Muscle layer of duodenum (tissue), 2 donors: ENCODE measurements around the gene MAP6.

ENCODE experiments used
- H3K27ac ChIP-seq: one replicate; pipeline ENCODE4 v1.7.0; 2013; ENCODE audit warnings: mild to moderate bottlenecking, low read length
- H3K27me3 ChIP-seq: one replicate; pipeline ENCODE4 v1.7.0; 2013; ENCODE audit warnings: low read depth, mild to moderate bottlenecking, control low read depth, low read length
- H3K36me3 ChIP-seq, 2 donors: one replicate each; pipeline ENCODE4 v1.7.0; 2013; ENCODE audit warnings: low read length in 2 of 2, control low read depth in 1 of 2, mild to moderate bottlenecking in 1 of 2; ENCODE audit not compliant: insufficient read depth in 2 of 2, control insufficient read depth in 1 of 2
- H3K4me1 ChIP-seq, 2 donors: one replicate each; pipeline ENCODE4 v1.7.0; 2013; ENCODE audit warnings: low read length in 2 of 2, mild to moderate bottlenecking in 2 of 2, control low read depth in 1 of 2, moderate library complexity in 1 of 2; ENCODE audit not compliant: insufficient read depth in 2 of 2, control insufficient read depth in 1 of 2
- H3K4me3 ChIP-seq, 2 donors: one replicate each; pipeline ENCODE4 v1.7.0; 2013; ENCODE audit warnings: low read length in 2 of 2, low read depth in 1 of 2, mild to moderate bottlenecking in 1 of 2
- H3K9me3 ChIP-seq, 2 donors: one replicate each; pipeline ENCODE4 v1.7.0; 2013; ENCODE audit warnings: low read length in 2 of 2, control low read depth in 1 of 2, mild to moderate bottlenecking in 1 of 2; ENCODE audit not compliant: control insufficient read depth in 1 of 2
- donor health status: healthy.

The MAP6 gene

GRCh38 chr11:75625991-75626888 is 42.6 kb downstream of the MAP6 start:
- H3K4me3 ChIP-seq, result no peak overlapping the region
- no peak overlapping the region for H3K27ac ChIP-seq
- no peaks in the 10 kb centered on the region for H3K9me3 ChIP-seq
- no peaks in the 10 kb centered on the region for H3K36me3 ChIP-seq
- no peaks in the 10 kb centered on the region for H3K4me1 ChIP-seq
- no peaks in the 10 kb centered on the region for H3K27me3 ChIP-seq

- Histone ChIP-seq H3K4me1 (no peaks in the 10 kb centered on the region), H3K9me3 (no peaks in the 10 kb centered on the region), H3K27ac (no peak overlapping the region), H3K36me3 (no peaks in the 10 kb centered on the region), H3K4me3 (no peak overlapping the region), H3K27me3 (no peaks in the 10 kb centered on the region)
Measured at GRCh38 chr11:75625021-75625420, 43.8 kb downstream of the MAP6 start.

GRCh38 chr11:75616281-75616680 is 52.6 kb downstream of the MAP6 start:
- Histone ChIP-seq H3K4me3 (no peak overlapping the region), H3K9me3 (no peaks in the 10 kb centered on the region)

GRCh38 chr11:75615751-75616150 is 53.1 kb downstream of the MAP6 start:
- no peak overlapping the region for H3K4me3 ChIP-seq
- no peaks in the 10 kb centered on the region for H3K4me1 ChIP-seq
- H3K9me3 ChIP-seq, result no peaks in the 10 kb centered on the region
- no peak overlapping the region for H3K27ac ChIP-seq
- no peaks in the 10 kb centered on the region for H3K36me3 ChIP-seq
- no peaks in the 10 kb centered on the region for H3K27me3 ChIP-seq

More at GRCh38 chr11:75616281-75616680, 52.6 kb downstream of the MAP6 start:
- Histone ChIP-seq H3K27me3 (no peaks in the 10 kb centered on the region), H3K36me3 (no peaks in the 10 kb centered on the region), H3K4me1 (no peaks in the 10 kb centered on the region), H3K27ac (no peak overlapping the region)

- Histone ChIP-seq H3K4me3 (no peak overlapping the region), H3K27ac (no peak overlapping the region), H3K4me1 (no peaks in the 10 kb centered on the region), H3K36me3 (peaks cover 0 to 3% of the 10 kb centered on the region in 2 donors), H3K27me3 (no peaks in the 10 kb centered on the region), H3K9me3 (no peaks in the 10 kb centered on the region)
Measured at GRCh38 chr11:75611823-75612222, 57.0 kb downstream of the MAP6 start.

GRCh38 chr11:75606099-75606498 is 62.7 kb downstream of the MAP6 start:
- no peak overlapping the region for H3K4me3 ChIP-seq
- no peaks in the 10 kb centered on the region for H3K9me3 ChIP-seq
- H3K4me1 ChIP-seq, result no peaks in the 10 kb centered on the region
- H3K36me3 ChIP-seq, result peaks cover 0 to 15% of the 10 kb centered on the region in 2 donors
- H3K27ac ChIP-seq, result no peak overlapping the region
- no peaks in the 10 kb centered on the region for H3K27me3 ChIP-seq

- no peak overlapping the region for H3K4me3 ChIP-seq
- no peaks in the 10 kb centered on the region for H3K4me1 ChIP-seq
- H3K27ac ChIP-seq, result no peak overlapping the region
- H3K27me3 ChIP-seq, result no peaks in the 10 kb centered on the region
- peaks cover 0 to 15% of the 10 kb centered on the region in 2 donors for H3K36me3 ChIP-seq
- H3K9me3 ChIP-seq, result no peaks in the 10 kb centered on the region
Measured at GRCh38 chr11:75603791-75604736, 64.8 kb downstream of the MAP6 start.

- H3K27me3 ChIP-seq, result no peaks in the 10 kb centered on the region
- peaks cover 0 to 15% of the 10 kb centered on the region in 2 donors for H3K36me3 ChIP-seq
- no peak overlapping the region for H3K4me3 ChIP-seq
- no peaks in the 10 kb centered on the region for H3K4me1 ChIP-seq
- no peak overlapping the region for H3K27ac ChIP-seq
- H3K9me3 ChIP-seq, result no peaks in the 10 kb centered on the region
Measured at GRCh38 chr11:75602951-75603350, 65.9 kb downstream of the MAP6 start.

- peaks cover 0 to 10% of the 10 kb centered on the region in 2 donors for H3K36me3 ChIP-seq
- H3K27ac ChIP-seq, result no peak overlapping the region
- H3K4me3 ChIP-seq, result no peak overlapping the region
- H3K27me3 ChIP-seq, result no peaks in the 10 kb centered on the region
- H3K9me3 ChIP-seq, result no peaks in the 10 kb centered on the region
- no peaks in the 10 kb centered on the region for H3K4me1 ChIP-seq
Measured at GRCh38 chr11:75601494-75601893, 67.3 kb downstream of the MAP6 start.

GRCh38 chr11:75600356-75600755 is 68.5 kb downstream of the MAP6 start:
- H3K9me3 ChIP-seq, result no peaks in the 10 kb centered on the region
- no peak overlapping the region for H3K4me3 ChIP-seq
- no peak overlapping the region for H3K27ac ChIP-seq
- H3K36me3 ChIP-seq, result peaks cover 0 to 2% of the 10 kb centered on the region in 2 donors
- H3K4me1 ChIP-seq, result no peaks in the 10 kb centered on the region
- H3K27me3 ChIP-seq, result no peaks in the 10 kb centered on the region

- H3K36me3 ChIP-seq, result no peaks in the 10 kb centered on the region
- no peaks in the 10 kb centered on the region for H3K27me3 ChIP-seq
- H3K27ac ChIP-seq, result no peak overlapping the region
- H3K4me1 ChIP-seq, result peaks cover 0 to 8% of the 10 kb centered on the region in 2 donors
- H3K9me3 ChIP-seq, result no peaks in the 10 kb centered on the region
- no peak overlapping the region for H3K4me3 ChIP-seq
Measured at GRCh38 chr11:75598900-75599299, 69.9 kb downstream of the MAP6 start.
